IMR-90 (cell line): ENCODE data around the gene ZCCHC7. TPM values are rescaled to one million over a fixed set of nuclear protein-coding genes. Genes with fewer than 3 reads are reported as not detected.
A peak's percentile ranks its signal among the peaks of the same experiment; 100 is the strongest.

ENCODE experiments used
- ATAC-seq: fragments of 200-7000 bp; cut with Tn5 transposase; 2 replicates; pipeline ENCODE4 v1.9.1; 2020; ENCODE audit warnings: low read depth, mild to moderate bottlenecking, moderate library complexity
- BruUV-seq: library from RNA; stranded (reverse); fragments of 400-500 nt; replicated peaks from 2 replicates; lab custom pipeline; 2021; lab: Mats Ljungman, UMichigan
- CTCF ChIA-PET: fragments of 300-600 bp; formaldehyde crosslinking; extraction: SDS; loops from one replicate; lab custom pipeline; 2021; ENCODE audit warnings: antibody characterized with exemption; lab: Yijun Ruan, JAX
- POLR2A ChIA-PET: fragments of 300-600 bp; sonication (Branson Sonifier 250); formaldehyde crosslinking; loops from one replicate; lab custom pipeline; 2022; ENCODE audit warnings: antibody characterized with exemption; ENCODE audit not compliant: unreplicated experiment; lab: Charles Lee
- DNase-seq: peaks from one replicate; pipeline ENCODE4 v3.0.0; 2013
- H2AFZ ChIP-seq: replicated peaks from 2 replicates; pipeline ENCODE3; 2013; ENCODE audit warnings: low read length, mild to moderate bottlenecking; ENCODE audit not compliant: poor library complexity
- H2AK5ac ChIP-seq: 2 replicates; pipeline ENCODE4 v1.6.1; 2013; ENCODE audit warnings: low read depth, low read length, inconsistent platforms
- H2AK9ac ChIP-seq: replicated peaks from 2 replicates; pipeline ENCODE3; 2013; ENCODE audit warnings: mild to moderate bottlenecking, low read depth, low read length, moderate library complexity; ENCODE audit not compliant: poor library complexity
- H2BK120ac ChIP-seq: 2 replicates; pipeline ENCODE4 v1.6.1; 2013; ENCODE audit warnings: low read depth, low read length, inconsistent platforms
- H2BK15ac ChIP-seq: 3 replicates; pipeline ENCODE4 v1.6.1; 2013; ENCODE audit warnings: low read depth, low read length, inconsistent platforms
- H2BK20ac ChIP-seq: 2 replicates; pipeline ENCODE4 v1.6.1; 2013; ENCODE audit warnings: low read depth, mild to moderate bottlenecking, inconsistent platforms, low read length, moderate library complexity
- H2BK5ac ChIP-seq: 2 replicates; pipeline ENCODE4 v1.6.1; 2013; ENCODE audit warnings: mild to moderate bottlenecking, low read depth, low read length, inconsistent platforms; ENCODE audit not compliant: poor library complexity, severe bottlenecking
- H3K14ac ChIP-seq: replicated peaks from 2 replicates; pipeline ENCODE4 v1.6.1; 2013; ENCODE audit warnings: low read depth, low read length, inconsistent platforms
- H3K18ac ChIP-seq: 2 replicates; pipeline ENCODE4 v1.6.1; 2013; ENCODE audit warnings: low read depth, low read length, control low read depth
- H3K23ac ChIP-seq: 2 replicates; pipeline ENCODE4 v1.6.1; 2013; ENCODE audit warnings: low read depth, low read length, inconsistent platforms
- H3K27ac ChIP-seq: 2 replicates; pipeline ENCODE4 v1.5.1; 2013; ENCODE audit warnings: mild to moderate bottlenecking, control low read depth, low read length; ENCODE audit not compliant: insufficient read depth
- H3K27me3 ChIP-seq: 2 replicates; pipeline ENCODE4 v1.6.1; 2013; ENCODE audit warnings: low read length; ENCODE audit not compliant: control insufficient read depth, insufficient read depth
- H3K36me3 ChIP-seq: 2 replicates; pipeline ENCODE4 v1.6.1; 2013; ENCODE audit warnings: low read length, mixed read lengths; ENCODE audit not compliant: control insufficient read depth, insufficient read depth
- H3K4ac ChIP-seq: 2 replicates; pipeline ENCODE4 v1.6.1; 2013; ENCODE audit warnings: low read depth, low read length, inconsistent platforms
- H3K4me1 ChIP-seq: 2 replicates; pipeline ENCODE4 v1.6.1; 2013; ENCODE audit warnings: low read length, mixed read lengths; ENCODE audit not compliant: control insufficient read depth, insufficient read depth
- H3K4me2 ChIP-seq: 2 replicates; pipeline ENCODE4 v1.6.1; 2013; ENCODE audit warnings: low read depth, mild to moderate bottlenecking, control low read depth, low read length, moderate library complexity
- H3K4me3 ChIP-seq: 2 replicates; pipeline ENCODE4 v1.5.1; 2013; ENCODE audit warnings: low read depth, mild to moderate bottlenecking, control low read depth, low read length, moderate library complexity; ENCODE audit not compliant: insufficient read depth
- H3K56ac ChIP-seq: 2 replicates; pipeline ENCODE4 v1.6.1; 2013; ENCODE audit warnings: low read length, inconsistent platforms; ENCODE audit not compliant: insufficient read depth; ENCODE audit errors: extremely low read depth
- H3K79me1 ChIP-seq, 2 experiments: 2 replicates each; pipeline ENCODE4 v1.6.1; 2013; ENCODE audit warnings: low read length in 2 of 2, inconsistent platforms in 1 of 2, low read depth in 1 of 2
- H3K9ac ChIP-seq: 2 replicates; pipeline ENCODE4 v1.6.1; 2013; ENCODE audit warnings: low read depth, low read length, control low read depth
- H3K9me1 ChIP-seq: 2 replicates; pipeline ENCODE4 v1.6.1; 2013; ENCODE audit warnings: low read length, inconsistent platforms; ENCODE audit not compliant: insufficient read depth
- H3K9me3 ChIP-seq: 2 replicates; pipeline ENCODE4 v1.6.1; 2013; ENCODE audit warnings: low read length; ENCODE audit not compliant: control insufficient read depth, insufficient read depth
- H4K20me1 ChIP-seq: 2 replicates; pipeline ENCODE4 v1.6.1; 2013; ENCODE audit warnings: low read length, inconsistent platforms; ENCODE audit not compliant: insufficient read depth
- H4K5ac ChIP-seq: 2 replicates; pipeline ENCODE4 v1.6.1; 2013; ENCODE audit warnings: mild to moderate bottlenecking, low read depth, low read length, control low read depth
- H4K8ac ChIP-seq, 2 experiments: 2 replicates each; pipeline ENCODE4 v1.6.1; 2013; ENCODE audit warnings: low read depth in 2 of 2, low read length in 2 of 2, control low read depth in 1 of 2, inconsistent platforms in 1 of 2
- H4K91ac ChIP-seq: 2 replicates; pipeline ENCODE4 v1.6.1; 2013; ENCODE audit warnings: low read depth, low read length, inconsistent platforms; ENCODE audit not compliant: insufficient read depth
- BHLHE40 ChIP-seq: fragments of 150-350 bp; IDR thresholded peaks from 2 replicates; pipeline ENCODE4 v1.6.1; 2016; ENCODE audit warnings: mild to moderate bottlenecking, low read depth, low read length
- CEBPB ChIP-seq: IDR thresholded peaks from 2 replicates; pipeline ENCODE4 v1.6.1; 2012; ENCODE audit warnings: low read depth, low read length, improper control_type of control experiment
- CHD1 ChIP-seq: IDR thresholded peaks from 2 replicates; pipeline ENCODE4 v1.6.1; 2012; ENCODE audit warnings: low read depth, low read length, improper control_type of control experiment
- MAFK ChIP-seq: IDR thresholded peaks from 2 replicates; pipeline ENCODE4 v1.6.1; 2012; ENCODE audit warnings: low read depth, low read length, improper control_type of control experiment
- MXI1 ChIP-seq: IDR thresholded peaks from 2 replicates; pipeline ENCODE4 v1.6.1; 2012; ENCODE audit warnings: low read depth, mild to moderate bottlenecking, low read length, moderate library complexity, borderline replicate concordance
- NFE2L2 ChIP-seq: fragments of 150-350 bp; IDR thresholded peaks from 2 replicates; pipeline ENCODE4 v1.6.1; 2016; ENCODE audit warnings: low read depth, mild to moderate bottlenecking, low read length
- RAD21 ChIP-seq: IDR thresholded peaks from 2 replicates; pipeline ENCODE4 v1.6.1; 2012; ENCODE audit warnings: low read length, improper control_type of control experiment
- RCOR1 ChIP-seq: IDR thresholded peaks from 2 replicates; pipeline ENCODE4 v1.6.1; 2012; ENCODE audit warnings: mild to moderate bottlenecking, low read length, improper control_type of control experiment; ENCODE audit not compliant: insufficient replicate concordance
- RFX5 ChIP-seq: IDR thresholded peaks from 2 replicates; pipeline ENCODE4 v1.8.0; 2012; ENCODE audit warnings: low read depth, mild to moderate bottlenecking, low read length, moderate library complexity
- WGBS, 2 experiments: methylation state at CpG; one replicate each; pipeline versions ENCODE4 v1.1.5 to v1.1.7; 2013; ENCODE audit warnings: missing lambda C conversion rate in 2 of 2; ENCODE audit not compliant: insufficient read length in 1 of 2; ENCODE audit errors: extremely low coverage in 2 of 2; 5-methylcytosine and 5-hydroxymethylcytosine counted together
- dilution Hi-C: fragments of 300-500 bp; cut with HindIII; formaldehyde crosslinking; loops from one replicate; pipeline ENCODE4 v1.14.3; 2018; ENCODE audit warnings: low sequenced_read_pairs; ENCODE audit not compliant: unreplicated experiment
- in situ Hi-C: fragments of 300-500 bp; cut with MboI; formaldehyde crosslinking; loops from 3 replicates; pipeline ENCODE4 v1.14.3; 2019; ENCODE audit warnings: low sequenced_read_pairs, inconsistent platforms, mixed read lengths
- intact Hi-C: fragments of 100-400 bp; cut with micrococcal nuclease; formaldehyde crosslinking; loops from 2 replicates; pipeline ENCODE4 v1.10.0; 2022
- polyA plus RNA-seq, 3 experiments: library from polyadenylated mRNA; depleted of rRNA; stranded (reverse); fragments of >200 nt; gene quantifications; 2 replicates each; pipeline ENCODE4 v1.2.3, GENCODE V29; 2012; ENCODE audit warnings: low replicate concordance in 1 of 3
- total RNA-seq: library from RNA; depleted of rRNA; stranded (reverse); fragments of >200 nt; gene quantifications from 2 replicates; pipeline ENCODE4 v1.2.3, GENCODE V29; 2012
- TF ChIP-seq, protein P1 (sequence below): conservative IDR thresholded peaks from 2 replicates; pipeline ENCODE4 v1.5.1; 2012; ENCODE audit warnings: mild to moderate bottlenecking, low read depth, low read length, improper control_type of control experiment
- TF ChIP-seq, protein P2 (sequence below): fragments of 150-350 bp; IDR thresholded peaks from 2 replicates; pipeline ENCODE4 v1.6.1; 2016; ENCODE audit warnings: low read depth, mild to moderate bottlenecking, low read length, moderate library complexity, borderline replicate concordance

Gene ZCCHC7
- total and polyA plus RNA-seq, 2 of the 4 experiments (the other 2 are of a cell fraction): 13.6 to 28.7 TPM

DNA sequence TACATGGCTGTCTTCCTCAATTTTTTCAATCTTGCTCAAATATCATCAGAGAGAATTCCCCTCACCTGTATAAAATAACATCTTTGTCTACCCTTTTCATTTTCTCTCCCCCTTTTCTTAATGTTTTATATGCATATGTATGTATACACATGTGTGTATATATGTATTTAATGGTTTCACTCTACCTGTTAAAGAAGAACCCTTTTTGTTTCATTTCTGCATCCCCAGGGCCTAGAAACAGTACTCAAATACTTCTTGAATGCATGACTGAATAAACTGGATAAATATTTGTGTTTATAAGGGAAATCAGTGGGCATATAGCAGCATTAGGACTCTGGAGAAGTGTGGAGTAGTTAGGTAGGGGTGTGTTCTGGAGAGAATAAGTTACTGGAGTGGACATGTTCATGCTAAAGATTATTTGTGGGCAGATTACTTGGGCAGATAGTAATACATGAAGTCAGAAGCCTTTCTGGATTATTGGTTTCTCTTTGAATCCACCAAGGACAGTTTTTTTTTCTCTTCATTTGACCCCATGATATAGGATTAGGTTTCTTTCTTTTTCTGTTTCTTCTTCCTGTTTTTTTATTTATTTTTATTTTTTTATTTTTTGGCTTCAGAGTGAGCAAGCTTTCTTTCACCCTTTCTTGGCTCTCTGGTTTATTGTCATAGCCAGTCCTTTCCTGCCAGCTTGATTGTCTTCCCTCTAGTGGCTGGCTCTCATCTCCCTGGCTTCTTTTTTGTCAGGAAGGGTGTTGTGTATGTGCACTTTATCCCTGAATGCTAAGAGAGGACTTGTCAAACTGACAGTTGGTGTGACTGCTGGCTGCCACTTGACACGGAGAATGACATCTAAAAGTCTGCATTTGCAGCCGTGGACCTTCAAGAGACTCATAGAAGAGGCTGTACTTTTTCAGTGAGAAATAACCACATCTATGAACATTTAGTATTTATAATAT is 89.3 kb downstream of the ZCCHC7 start (continued):
- no peak for TF ChIP-seq RAD21
- TF ChIP-seq CEBPB: no peak

GRCh38 chr9:37210737-37211523 is 90.6 kb downstream of the ZCCHC7 start:
- Histone ChIP-seq H3K23ac (no peak overlapping the region), H3K14ac (no peak overlapping the region), H3K4me3 (no peak overlapping the region), H3K4ac (no peak overlapping the region), H4K20me1 (no peaks in the 10 kb centered on the region), H4K91ac (no peak overlapping the region), H3K27ac (no peak overlapping the region), H3K9ac (no peak overlapping the region), H3K4me1 (no peaks in the 10 kb centered on the region), H2BK15ac (no peak overlapping the region), H2BK120ac (no peak overlapping the region), H3K9me1 (peaks cover 3% of the 10 kb centered on the region; the same call in 1 of the 2 replicates), H3K27me3 (no peaks in the 10 kb centered on the region), H3K56ac (no peak overlapping the region), H3K79me1 (peaks cover 8% of the 10 kb centered on the region in 2 experiments; a peak in 3 of 4 replicates), H2AFZ (no peak overlapping the region), H3K18ac (no peak overlapping the region), H3K36me3 (peaks cover 4% of the 10 kb centered on the region; the same call in 1 of the 2 replicates), H2BK20ac (no peak overlapping the region), H3K4me2 (no peak overlapping the region), H2AK9ac (no peak overlapping the region), H4K8ac (no peak overlapping the region), H3K9me3 (no peaks in the 10 kb centered on the region), H4K5ac (no peak overlapping the region), H2AK5ac (no peak overlapping the region), H2BK5ac (no peak overlapping the region)
- DNase-seq (peak; percentile 7), ATAC-seq (peak; percentile 21; the same call in 1 of the 2 replicates)
- WGBS, 2 experiments: 77% methylated on average over 3 of the region's 3 CpGs; no CpG with 5 or more reads in 1 of the 2 experiments
- CTCF ChIA-PET: interaction anchor here (0.7 kb wide), 1 partner anchor 70 kb away, joined by 4 read pairs; no protein-coding TSS in a partner anchor
- POLR2A ChIA-PET: no interaction called here
- no TSS peak for BruUV-seq
- dilution Hi-C loops: no loop called here
- in situ Hi-C loops: no loop called here
- intact Hi-C loops: loop anchor here (10.0 kb wide), 1 partner anchor 64 kb away; no protein-coding TSS in a partner anchor
- TF ChIP-seq BHLHE40: no peak
- TF ChIP-seq MAFK: no peak
- TF ChIP-seq CHD1: no peak
- no peak for TF ChIP-seq RCOR1
- TF ChIP-seq, protein P1, sequence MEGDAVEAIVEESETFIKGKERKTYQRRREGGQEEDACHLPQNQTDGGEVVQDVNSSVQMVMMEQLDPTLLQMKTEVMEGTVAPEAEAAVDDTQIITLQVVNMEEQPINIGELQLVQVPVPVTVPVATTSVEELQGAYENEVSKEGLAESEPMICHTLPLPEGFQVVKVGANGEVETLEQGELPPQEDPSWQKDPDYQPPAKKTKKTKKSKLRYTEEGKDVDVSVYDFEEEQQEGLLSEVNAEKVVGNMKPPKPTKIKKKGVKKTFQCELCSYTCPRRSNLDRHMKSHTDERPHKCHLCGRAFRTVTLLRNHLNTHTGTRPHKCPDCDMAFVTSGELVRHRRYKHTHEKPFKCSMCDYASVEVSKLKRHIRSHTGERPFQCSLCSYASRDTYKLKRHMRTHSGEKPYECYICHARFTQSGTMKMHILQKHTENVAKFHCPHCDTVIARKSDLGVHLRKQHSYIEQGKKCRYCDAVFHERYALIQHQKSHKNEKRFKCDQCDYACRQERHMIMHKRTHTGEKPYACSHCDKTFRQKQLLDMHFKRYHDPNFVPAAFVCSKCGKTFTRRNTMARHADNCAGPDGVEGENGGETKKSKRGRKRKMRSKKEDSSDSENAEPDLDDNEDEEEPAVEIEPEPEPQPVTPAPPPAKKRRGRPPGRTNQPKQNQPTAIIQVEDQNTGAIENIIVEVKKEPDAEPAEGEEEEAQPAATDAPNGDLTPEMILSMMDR: no peak
- TF ChIP-seq, protein P2, sequence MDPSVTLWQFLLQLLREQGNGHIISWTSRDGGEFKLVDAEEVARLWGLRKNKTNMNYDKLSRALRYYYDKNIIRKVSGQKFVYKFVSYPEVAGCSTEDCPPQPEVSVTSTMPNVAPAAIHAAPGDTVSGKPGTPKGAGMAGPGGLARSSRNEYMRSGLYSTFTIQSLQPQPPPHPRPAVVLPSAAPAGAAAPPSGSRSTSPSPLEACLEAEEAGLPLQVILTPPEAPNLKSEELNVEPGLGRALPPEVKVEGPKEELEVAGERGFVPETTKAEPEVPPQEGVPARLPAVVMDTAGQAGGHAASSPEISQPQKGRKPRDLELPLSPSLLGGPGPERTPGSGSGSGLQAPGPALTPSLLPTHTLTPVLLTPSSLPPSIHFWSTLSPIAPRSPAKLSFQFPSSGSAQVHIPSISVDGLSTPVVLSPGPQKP: no peak
- TF ChIP-seq RFX5: no peak
- no peak for TF ChIP-seq MXI1
- TF ChIP-seq NFE2L2: no peak
